Fibroblast of peridontal ligament (primary cell): ENCODE results near the gene SFT2D2.

ENCODE experiments used
- DNase-seq: peaks from one replicate; pipeline ENCODE4 v3.0.0-alpha.2; 2010; ENCODE audit errors: extremely low read depth

SFT2D2 gene

DNA sequence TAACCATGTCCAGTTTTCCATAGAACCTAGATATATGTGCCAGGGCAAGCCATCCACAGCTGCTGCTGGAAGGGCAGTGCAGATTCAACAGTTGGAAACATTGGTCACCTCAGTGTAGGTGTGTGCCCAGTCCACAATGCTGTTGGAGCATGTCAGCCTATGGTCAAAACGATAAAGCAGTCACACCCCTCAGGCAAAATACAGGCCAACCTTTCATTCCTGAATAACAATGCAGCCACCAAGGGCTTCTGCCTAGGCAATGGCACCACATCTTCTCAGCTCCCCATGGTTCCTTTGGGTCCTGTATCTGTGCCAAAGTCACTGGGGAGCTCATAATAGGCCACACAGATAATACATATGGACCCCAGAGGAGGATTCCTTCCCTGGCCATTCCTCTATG is 39.8 kb downstream of the SFT2D2 start:
- DNase-seq: no peak

GRCh38 chr1:168266644-168267186 is 40.9 kb downstream of the SFT2D2 start:
- no peak for DNase-seq

DNA sequence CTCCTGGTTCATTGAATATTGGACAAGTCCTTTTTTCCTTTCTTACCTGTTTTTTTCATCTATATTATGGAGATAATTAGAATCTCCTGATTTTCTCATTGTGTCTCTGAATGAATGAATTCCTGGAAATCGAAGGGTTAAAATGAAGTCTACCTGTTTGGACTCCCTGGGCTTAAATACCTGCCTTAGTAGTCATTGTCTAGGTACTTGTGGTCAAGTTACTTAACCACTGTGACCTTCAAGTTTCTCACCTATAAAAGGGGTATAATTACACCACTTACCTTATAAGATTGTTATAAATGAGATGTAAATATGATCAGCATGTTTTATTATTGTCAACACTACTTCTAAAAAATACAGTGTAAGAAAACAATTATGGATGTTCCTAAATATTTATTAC is 45.8 kb downstream of the SFT2D2 start:
- no peak for DNase-seq

DNA sequence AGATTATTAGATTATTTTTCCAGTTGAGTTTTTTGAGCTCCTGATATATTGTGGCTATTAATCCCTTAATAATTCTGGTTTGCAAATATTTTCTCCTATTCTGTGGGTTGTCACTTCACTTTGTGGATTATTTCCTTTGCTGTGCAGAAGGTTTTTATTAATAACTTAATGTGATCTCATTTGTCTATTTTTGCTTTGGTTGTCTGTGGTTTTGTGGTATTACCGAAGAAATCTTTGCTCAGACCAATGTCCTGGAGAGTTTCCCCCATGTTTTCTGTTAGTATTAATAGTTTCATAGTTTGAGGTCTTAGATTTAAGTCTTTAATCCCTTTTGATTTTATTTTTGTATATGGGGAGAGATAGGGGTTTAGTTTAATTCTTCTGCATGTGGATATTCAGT is 47.8 kb downstream of the SFT2D2 start:
- DNase-seq: no peak

DNA sequence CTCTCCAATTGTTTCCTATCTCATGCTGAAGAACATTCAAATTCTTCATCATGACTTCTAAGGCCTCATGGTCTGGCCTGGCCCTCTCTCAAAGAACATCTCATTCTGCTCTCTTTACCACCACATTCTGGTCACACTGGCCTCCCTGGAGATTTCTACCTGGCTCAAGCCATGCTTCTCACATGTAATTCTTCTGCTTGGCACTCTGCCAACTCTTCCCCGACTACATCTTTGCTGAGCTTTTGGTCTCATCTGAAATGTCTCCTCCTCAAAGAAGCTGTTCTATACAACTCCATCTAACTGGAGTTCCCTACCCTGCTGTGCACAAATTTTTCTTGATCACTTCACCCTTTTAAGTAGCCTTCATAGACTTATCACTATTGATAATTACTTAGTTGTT is 53.4 kb downstream of the SFT2D2 start:
- DNase-seq: no peak

- no peak for DNase-seq
Observed at GRCh38 chr1:168280296-168280927, 54.6 kb downstream of the SFT2D2 start, which contains the start of gene TBX19. TBX19 (plus strand) TSS chr1:168280877; CDS start chr1:168281091, 214 bp downstream.

GRCh38 chr1:168281603-168282325 is 56.0 kb downstream of the SFT2D2 start:
- DNase-seq: no peak

DNA sequence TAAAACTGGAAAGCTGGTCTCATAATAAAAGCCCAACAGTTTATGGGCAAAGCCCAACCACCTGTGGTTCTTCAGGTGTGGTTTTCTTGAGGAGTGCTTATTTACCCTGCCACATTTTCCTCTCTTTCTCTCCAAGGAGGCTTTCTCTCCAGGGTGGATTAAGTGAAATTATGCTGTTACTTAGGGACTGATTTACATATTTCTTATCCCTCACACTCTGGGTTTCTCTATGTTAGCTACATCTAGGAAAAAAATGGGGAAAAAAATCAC is 59.7 kb downstream of the SFT2D2 start:
- DNase-seq: no peak

DNA sequence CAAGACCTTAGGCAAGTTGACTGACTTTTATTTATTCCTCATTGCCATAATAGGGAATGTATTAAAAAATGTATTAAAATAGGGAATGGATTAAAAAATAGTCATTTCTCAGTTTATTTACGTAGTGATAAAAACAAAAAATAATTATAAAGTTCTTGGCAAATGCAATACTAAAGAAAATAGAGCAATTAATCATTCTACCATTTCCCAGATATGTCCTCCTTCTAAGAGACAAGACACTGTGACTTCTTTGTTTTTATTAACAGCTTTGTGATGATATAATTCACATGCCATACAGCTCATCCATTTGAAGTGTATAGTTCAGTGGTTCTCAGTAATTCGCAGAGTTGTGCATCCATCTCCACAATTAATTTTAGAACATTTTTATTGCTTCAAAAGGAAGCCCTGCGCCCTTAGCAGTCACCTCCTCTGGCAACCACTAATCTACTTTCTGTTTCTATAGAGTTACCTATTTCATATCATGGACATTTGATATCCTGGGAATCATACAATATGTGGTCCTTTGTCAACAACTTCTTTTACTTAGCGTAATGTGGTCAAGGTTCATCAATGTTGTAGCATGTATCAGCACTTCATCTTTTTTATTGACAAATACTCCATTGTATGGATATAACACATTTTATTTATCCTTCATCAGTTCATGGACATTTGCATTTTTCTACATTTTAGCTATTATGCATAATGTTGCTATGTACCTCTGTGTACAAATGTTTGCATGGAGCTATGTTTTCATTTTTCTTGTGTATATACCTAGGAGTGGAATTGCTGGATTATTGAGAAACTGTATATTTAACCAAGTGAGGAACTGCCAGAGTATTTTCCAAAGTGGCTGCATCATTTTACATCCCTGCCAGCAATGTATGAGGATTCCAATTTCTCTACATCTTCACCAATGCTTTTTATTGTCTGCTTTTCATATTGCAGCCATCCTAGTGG is 60.4 kb downstream of the SFT2D2 start:
- no peak for DNase-seq

GRCh38 chr1:168287237-168287664 is 61.4 kb downstream of the SFT2D2 start:
- peak; percentile 35 for DNase-seq

DNA sequence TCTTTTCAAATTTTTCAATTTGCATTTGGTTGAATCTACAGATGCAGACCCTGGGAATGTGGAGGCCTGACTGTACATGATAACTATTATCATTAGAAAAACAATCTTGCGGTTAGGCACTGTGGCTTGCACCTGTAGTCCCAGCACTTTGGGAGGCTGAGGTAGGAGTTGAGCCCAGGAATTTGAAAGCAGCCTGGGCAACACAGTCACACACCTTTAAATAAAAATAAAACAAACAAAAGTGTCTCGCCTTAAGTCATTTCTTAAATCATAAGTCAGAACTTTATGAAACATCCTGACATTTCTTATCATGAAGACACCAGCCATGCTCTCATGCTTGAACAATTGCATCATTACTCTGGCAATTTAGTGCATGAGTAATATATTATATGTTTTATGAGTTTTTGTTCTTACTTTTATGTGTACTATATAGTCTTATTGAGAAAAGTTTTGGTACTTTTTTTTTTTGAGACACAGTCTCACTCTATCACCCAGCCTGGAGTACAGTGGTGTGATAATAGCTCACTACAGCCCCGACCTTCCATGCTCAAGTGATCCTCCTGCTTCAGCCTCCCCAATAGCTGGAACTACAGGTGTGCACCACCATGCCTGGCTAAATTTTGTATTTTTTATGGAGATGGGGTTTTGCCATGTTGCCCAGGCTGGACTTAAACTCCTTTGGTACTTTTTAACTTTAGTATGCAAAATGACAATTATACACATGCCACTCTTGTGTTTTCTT is 62.7 kb downstream of the SFT2D2 start:
- peak; percentile 25 for DNase-seq

- DNase-seq: no peak
Observed at GRCh38 chr1:168291222-168291837, 65.5 kb downstream of the SFT2D2 start.

DNA sequence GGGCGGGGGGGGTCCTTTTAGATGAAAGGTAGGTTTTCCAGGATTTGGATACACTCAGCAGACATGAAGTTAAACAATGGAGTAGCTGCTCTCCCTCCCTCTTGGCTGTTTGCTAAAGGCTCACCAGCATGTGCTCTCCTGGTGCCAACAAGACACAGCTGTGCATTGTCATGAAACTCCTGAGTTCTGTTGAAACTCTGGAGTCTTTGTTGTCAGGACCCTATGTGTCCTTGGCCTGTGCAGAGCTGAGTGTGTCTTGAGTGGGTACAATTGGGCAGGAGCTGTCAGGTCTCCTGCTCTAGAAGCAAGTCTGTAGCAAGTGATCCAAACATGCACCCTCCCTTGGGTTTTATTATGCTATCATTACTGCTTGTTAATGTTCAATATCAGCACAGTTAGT is 67.6 kb downstream of the SFT2D2 start:
- DNase-seq: no peak

- no peak for DNase-seq
Observed at GRCh38 chr1:168295411-168296114, 69.8 kb downstream of the SFT2D2 start.

- DNase-seq: no peak
Observed at GRCh38 chr1:168297019-168297730, 71.4 kb downstream of the SFT2D2 start.

GRCh38 chr1:168298446-168298845 is 72.6 kb downstream of the SFT2D2 start:
- no peak for DNase-seq

DNA sequence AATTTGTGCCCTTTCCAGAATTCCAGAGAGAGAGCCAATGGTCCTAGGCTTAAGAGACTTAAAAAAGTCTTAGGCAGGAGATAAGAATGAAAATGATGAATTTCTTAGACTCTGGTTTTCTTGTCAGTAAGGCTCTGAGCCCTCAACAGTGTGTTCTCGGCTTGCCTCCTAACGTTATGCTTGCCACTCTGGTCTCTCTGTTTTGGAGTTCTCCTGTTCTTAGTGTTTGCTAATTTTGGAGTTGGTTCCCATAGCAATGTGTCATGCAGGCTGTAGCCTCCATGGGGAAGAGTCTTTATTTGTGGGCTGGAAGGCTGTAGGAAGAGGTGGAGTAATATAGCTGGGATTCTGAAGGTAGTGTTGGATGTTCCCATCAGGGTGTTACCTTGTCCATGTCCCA is 74.8 kb downstream of the SFT2D2 start:
- no peak for DNase-seq

DNA sequence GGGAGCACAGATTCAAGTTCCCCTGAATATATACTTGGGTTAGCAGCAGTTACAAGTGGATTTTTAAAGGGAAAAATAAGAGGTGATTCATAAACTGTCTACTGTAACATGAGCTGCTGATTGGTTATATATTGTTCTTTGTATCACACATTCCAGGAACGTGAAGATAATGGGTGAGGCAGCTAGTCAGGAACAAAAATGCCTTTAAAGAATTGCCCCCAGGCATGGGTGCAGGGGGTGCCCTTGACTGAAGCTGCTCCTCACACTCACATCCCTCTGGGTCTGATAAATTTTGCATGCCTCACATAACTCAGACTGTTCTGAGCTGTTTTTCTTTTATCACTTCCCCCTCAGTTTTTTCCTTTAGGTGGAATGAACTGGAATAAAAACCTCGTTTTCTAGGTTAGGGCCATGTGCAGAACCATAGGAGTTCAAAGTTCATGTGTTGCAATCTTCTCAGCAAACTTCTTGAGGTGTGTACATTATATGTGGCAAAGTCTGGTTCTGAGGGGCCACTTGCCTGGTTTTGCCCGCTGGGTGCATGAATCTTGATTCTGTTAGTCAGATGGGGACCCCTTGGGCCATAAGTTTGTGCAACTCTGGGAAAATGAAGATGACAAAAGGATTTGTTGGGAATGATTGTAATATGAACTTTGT is 76.0 kb downstream of the SFT2D2 start:
- DNase-seq: peak; percentile 31
